CD4-positive, alpha-beta T cell treated with Interleukin-17A for 1 hour (primary cell): ENCODE results near the gene PACSIN3.

Experiments used
- DNase-seq: peaks from one replicate; pipeline ENCODE4 v3.0.0-alpha.2; 2020

The PACSIN3 gene

DNA sequence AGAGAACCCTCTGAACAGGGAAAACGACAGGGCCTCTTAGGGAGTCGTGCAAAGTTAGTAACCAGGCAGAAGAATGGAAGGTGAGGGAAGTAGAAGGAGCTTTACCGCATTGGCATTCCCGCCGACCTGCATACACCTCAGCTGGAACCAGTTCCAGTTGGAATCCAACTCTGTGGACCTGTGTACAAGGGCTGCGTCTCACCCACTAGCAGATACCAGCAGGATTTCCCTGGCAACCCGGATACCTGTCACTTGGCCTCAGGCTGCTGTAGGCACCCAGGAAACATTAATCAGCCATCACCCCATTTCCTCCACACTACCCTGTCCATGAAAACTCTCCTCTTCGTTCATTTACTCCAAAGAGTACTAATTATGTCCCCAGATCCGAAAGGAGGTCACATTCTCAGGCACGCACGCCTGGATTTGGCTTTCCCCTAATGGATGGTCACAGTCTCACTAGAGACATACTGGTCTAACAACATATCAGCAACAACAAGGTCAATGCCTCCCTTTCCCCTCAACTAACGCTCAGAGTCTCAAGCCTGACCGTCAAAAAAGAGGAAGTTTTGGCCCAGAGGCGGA is 10.4 kb downstream of the PACSIN3 start:
- no peak for DNase-seq

DNA sequence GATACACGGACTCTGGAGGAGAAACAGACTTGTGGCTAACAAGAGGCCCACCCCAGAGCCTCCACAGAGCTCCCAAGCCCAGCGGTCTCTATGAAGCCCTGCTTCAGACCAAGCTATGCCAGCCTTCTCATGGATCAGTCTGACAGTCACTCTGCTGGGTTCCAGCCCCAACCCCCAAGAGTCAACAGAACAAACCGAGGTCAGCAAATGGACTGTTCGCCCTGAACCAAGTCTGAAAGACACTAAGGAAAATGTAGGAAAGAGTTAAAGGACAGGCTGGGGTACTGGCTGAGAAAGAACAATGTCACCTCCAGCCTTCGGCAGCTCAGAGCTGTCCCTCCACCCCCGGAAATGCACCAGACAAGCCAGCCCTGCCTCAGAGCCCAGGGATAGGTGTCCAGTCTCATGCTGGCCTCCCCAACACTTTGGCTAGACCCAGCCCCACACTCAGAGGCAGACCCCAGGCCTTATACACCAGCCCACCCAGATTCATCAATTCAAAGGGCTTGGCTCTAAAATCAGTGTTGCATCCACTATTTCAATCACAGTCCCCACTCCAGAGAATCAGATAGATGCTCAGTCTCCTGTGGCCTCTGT is 13.4 kb downstream of the PACSIN3 start:
- no peak for DNase-seq

DNA sequence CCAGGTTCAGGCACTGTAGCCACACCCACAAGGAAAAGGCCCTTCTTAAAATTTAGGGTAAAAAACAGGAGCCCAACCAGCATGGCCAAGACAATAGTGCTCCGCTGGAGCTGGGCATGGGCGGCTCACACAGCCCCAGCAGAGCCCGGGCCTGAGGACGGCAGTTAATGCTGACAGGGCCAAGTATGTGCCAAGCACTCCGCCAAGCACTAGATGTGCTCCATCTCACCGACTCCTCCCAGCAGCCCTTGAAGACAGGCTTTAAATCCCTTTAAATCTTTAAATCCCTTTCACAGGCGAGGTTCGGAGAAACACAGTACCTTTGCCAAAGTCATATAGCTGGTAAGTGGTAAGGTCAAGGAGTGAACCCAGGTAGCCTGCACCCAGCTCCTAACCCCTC is 14.4 kb downstream of the PACSIN3 start:
- DNase-seq, result no peak

GRCh38 chr11:47171061-47171838 is 15.0 kb downstream of the PACSIN3 start:
- no peak for DNase-seq

- no peak for DNase-seq
These were observed 19.9 kb downstream of the PACSIN3 start for GRCh38 chr11:47166368-47166767.

- no peak for DNase-seq
These were observed 20.9 kb downstream of the PACSIN3 start for GRCh38 chr11:47165253-47165840.

GRCh38 chr11:47164321-47164720 is 21.9 kb downstream of the PACSIN3 start:
- no peak for DNase-seq

- no peak for DNase-seq
These were observed 22.3 kb downstream of the PACSIN3 start for GRCh38 chr11:47163898-47164297.

GRCh38 chr11:47163193-47163592 is 23.0 kb downstream of the PACSIN3 start:
- DNase-seq, result no peak

DNA sequence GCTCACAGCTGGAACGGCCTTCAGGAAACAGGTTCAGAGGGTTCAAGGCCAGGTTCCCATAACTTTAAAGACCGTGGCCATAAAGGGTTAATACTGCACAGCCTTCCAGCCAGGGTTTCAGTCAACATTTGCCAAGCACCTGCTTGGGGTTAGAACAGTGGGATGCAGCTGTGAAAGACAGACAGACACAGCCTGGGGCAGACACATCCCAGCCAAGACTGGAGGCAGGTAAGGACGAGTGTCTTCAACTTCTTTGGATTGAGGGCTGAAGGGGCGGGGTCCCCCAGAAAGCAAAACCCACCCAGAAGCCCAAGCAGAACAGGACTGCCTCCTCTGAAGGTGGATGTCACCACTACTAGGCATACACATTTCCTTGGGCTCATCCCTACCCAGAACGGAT is 23.8 kb downstream of the PACSIN3 start:
- DNase-seq, result no peak

DNA sequence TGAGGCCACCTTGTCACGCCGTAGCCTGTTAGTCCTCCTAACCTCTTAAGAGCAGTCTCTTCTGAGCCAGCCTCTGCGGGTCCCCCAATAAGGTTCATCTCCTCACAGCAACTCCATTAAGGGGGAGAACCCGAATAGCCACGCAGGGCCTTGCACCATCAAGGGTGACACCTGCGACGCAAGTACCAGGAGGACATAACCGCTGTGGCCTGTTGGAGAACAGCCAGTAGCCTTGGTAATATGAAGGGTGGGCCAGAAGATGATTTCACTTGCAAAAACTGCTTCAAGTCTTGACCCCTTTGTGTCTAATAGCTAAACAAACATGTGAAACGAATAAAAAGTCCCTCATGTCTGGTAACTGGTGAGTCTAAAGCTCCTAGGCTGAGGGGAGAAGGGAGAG is 24.3 kb downstream of the PACSIN3 start:
- DNase-seq, result no peak

- DNase-seq, result peak; percentile 62
These were observed 24.9 kb downstream of the PACSIN3 start for GRCh38 chr11:47161134-47161854.

- no peak for DNase-seq
These were observed 25.5 kb downstream of the PACSIN3 start for GRCh38 chr11:47160753-47161133.

DNA sequence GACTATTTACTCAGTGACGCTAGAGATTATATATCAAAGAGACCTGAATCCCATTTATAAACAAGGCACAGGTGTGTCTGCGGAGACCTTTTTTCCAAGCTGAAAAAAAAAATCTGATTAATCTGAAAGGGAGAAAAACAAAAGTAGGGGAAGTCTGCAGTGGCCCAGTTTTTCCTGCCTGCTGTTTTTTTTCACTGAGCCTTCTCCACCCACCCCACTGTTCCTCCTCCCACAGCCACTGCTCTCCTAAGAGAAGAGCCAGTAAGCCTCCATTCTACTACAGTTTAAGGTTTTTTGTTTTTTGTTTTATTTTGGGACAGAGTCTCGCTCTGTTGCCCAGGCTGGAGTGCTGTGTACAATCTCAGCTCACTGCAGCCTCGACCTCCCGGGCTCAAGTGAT is 28.0 kb downstream of the PACSIN3 start:
- no peak for DNase-seq

DNA sequence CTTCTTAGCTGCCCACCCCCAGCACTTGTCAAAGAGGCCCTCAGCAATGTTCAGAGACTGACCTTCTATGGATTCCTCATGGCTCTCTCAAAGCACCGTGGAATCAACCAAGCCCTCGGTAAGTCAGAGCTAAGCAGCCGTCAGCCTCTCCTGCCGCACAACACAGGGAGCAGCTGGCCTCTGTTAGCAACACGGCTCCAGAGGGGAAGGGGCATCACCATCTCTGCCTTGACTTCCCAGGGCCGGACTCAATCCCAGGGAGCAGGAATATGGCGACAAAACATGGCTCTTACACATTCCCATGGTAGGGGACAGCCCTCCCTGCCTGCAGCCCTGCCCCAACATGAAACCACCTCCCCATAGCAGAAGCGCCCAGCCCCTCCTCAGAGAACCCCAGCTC is 28.4 kb downstream of the PACSIN3 start:
- DNase-seq, result no peak

GRCh38 chr11:47156951-47157350 is 29.3 kb downstream of the PACSIN3 start:
- DNase-seq, result no peak

DNA sequence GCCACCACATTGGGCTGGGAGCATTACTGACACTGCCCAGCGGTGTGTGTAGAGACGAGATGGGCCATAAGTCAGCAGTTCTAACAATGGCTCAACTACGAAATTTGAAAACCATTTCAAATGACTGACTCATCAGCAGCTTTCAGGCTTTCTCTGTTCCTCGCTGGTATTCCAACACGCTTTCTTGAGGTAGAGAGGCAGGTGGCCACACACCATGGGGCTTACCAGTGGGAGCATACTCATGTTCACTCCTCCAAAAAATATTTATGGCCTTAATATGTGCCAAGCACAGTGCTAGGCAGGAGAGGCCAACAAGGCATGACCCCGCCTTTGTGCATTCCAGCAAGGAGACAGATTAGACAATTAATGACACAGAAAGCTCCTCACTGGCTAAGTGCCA is 29.9 kb downstream of the PACSIN3 start:
- no peak for DNase-seq

DNA sequence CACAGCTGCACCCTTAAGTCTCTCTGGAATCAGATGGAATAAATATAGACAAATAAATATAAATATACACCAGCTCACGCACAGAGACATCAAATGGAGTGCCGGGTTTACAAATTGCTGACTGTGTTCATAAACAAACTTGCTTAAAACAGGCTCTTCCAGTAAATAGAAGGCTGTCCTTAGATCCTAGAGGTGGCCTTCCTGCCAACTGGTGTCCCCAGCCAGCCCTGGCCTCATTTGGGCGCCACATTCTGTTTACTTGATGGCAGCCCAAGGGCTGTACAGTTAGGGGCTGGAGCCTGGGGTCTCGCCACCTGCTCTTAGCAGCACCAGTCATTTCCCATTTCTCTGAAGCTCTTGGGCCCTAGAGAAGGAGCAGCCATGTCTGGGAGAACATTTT is 30.4 kb downstream of the PACSIN3 start:
- no peak for DNase-seq

GRCh38 chr11:47154616-47155570 is 31.3 kb downstream of the PACSIN3 start:
- DNase-seq, result peak; percentile 43

GRCh38 chr11:47152953-47153950 is 33.0 kb downstream of the PACSIN3 start:
- peak; percentile 57 for DNase-seq
